Transverse colon (tissue), 4 donors: ENCODE data around the gene UPK1B.

Source experiments
- CTCF ChIP-seq, 5 experiments: fragments of 200-600 bp in 3 of 5; fragments of 450-650 bp in 2 of 5; sonication (generic) in 3 of 5; IDR thresholded peaks; 1 replicate in 2 of 5; 2 replicates in 3 of 5; pipeline ENCODE4 v1.5.1; 2016 to 2017; ENCODE audit warnings: antibody characterized with exemption in 5 of 5, inconsistent platforms in 3 of 5, mild to moderate bottlenecking in 2 of 5, moderate library complexity in 1 of 5
- EP300 ChIP-seq: sonication (generic); formaldehyde crosslinking; IDR thresholded peaks from one replicate; pipeline ENCODE4 v1.6.1; 2017; ENCODE audit warnings: antibody characterized with exemption, low read depth
- POLR2A ChIP-seq: fragments of 450-650 bp; IDR thresholded peaks from one replicate; pipeline ENCODE4 v1.6.1; 2016; ENCODE audit warnings: antibody characterized with exemption, mild to moderate bottlenecking, moderate library complexity
- POLR2AphosphoS5 ChIP-seq, 3 donors: sonication (generic); formaldehyde crosslinking; IDR thresholded peaks; one replicate each; pipeline ENCODE4 v1.6.1; 2016; ENCODE audit warnings: antibody characterized with exemption in 3 of 3

- TF ChIP-seq CTCF (IDR thresholded peaks at IDR 0.05) (no peak), POLR2A (no peak), POLR2AphosphoS5 (IDR thresholded peaks at IDR 0.05) (no peak), EP300 (no peak)
Observed at GRCh38 chr3:119184796-119185570, 11.6 kb downstream of the UPK1B start.
